Measurements from ENCODE around the gene RPAIN.

Gene RPAIN

DNA sequence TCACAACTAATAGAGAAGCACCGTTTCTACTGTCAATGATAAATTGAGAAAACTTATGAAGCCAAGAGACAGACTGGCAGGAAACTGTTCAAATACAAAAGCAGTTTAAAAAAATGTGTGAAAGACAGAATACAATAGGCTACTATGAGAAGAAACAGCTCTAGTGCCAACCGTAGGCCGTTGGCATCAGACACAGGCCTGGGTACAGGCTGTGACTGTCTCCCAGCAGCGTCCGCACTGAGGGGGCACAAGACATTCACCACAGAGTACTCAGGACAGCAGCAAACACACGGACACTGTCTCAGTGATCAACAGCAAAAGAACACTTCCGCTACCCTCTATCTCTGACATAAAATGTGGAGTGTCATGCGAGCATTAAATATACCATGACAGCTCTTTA lies 26.8 kb downstream of the RPAIN start:
- TF ChIP-seq, protein P1, sequence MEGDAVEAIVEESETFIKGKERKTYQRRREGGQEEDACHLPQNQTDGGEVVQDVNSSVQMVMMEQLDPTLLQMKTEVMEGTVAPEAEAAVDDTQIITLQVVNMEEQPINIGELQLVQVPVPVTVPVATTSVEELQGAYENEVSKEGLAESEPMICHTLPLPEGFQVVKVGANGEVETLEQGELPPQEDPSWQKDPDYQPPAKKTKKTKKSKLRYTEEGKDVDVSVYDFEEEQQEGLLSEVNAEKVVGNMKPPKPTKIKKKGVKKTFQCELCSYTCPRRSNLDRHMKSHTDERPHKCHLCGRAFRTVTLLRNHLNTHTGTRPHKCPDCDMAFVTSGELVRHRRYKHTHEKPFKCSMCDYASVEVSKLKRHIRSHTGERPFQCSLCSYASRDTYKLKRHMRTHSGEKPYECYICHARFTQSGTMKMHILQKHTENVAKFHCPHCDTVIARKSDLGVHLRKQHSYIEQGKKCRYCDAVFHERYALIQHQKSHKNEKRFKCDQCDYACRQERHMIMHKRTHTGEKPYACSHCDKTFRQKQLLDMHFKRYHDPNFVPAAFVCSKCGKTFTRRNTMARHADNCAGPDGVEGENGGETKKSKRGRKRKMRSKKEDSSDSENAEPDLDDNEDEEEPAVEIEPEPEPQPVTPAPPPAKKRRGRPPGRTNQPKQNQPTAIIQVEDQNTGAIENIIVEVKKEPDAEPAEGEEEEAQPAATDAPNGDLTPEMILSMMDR (IDR thresholded peaks at IDR 0.05), result no peak

DNA sequence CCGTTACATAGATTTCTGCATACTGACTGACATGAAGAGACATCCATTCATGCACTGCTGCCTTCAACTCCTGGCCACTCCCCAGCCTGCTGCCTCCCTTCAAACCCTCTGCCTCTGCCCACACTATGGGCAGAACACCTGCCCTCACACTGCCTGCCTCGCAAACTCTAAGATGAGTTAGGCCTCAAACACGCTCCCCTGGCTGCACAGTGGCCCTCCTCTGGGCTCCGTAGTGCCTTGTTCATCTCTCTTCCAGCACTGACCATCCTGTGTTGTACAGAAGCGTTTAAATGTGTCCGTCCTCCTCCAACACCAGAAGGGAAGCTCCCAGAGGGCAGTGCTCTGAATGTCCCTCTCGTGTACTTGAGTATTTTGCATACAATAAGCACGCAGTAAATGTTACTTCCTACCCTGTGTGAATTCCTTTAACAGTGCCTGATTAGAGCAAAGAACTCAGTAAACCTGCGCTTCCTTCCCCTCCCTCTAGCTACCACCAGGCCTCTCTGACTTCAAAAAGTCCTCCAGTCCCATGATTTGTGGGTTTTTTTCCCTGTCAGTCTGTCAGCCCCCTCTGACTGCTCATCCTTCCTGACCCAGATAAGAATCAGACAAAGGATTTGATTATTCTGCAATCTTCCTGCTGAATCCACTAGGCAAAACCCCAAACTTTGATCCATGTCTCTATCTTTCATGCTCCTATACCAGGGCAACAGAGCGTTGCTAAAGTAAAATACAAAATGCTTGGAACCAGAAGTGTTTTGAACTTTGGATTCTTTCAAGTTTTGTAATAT lies 44.9 kb downstream of the RPAIN start:
- TF ChIP-seq, protein P1 (IDR thresholded peaks at IDR 0.05), result no peak

DNA sequence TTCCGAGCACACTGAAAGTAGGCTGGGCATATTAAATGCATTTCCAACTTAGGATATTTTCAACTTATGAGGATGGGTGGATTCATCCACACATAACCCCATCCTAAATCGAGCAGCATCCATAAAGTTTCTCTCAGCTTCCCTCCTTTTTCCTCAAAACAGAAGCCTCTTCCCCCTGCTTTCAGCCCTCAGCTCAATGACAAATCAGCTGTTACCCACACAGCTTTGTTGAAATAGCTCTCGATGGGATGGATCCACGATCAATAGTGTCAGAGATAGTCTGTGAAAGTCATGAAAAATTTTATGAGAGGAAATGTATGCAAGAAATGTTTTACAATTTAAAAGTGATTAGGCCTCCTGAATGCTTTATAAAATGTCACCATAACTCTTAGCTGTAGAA lies 46.3 kb downstream of the RPAIN start:
- TF ChIP-seq, protein P1 (IDR thresholded peaks at IDR 0.05), result no peak

DNA sequence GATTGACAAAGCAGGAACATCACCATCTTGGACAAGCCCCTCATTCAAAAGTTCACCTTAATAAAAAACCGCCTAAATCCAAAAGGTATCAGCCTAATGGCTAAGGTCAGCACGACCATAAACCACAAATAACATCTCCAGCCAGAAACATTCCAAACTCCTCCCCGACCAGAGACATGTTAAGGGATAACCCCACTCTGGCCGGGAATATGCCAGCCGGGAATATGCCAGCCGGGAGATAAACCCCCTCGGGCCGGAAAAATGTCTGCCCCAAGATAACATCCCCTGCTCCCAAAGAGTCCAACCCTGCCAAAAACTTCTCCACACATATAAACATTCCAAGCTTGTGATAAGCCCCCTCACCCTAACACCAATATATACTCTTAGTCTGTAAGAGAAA lies 47.4 kb downstream of the RPAIN start:
- TF ChIP-seq, protein P1 (IDR thresholded peaks at IDR 0.05), result no peak

DNA sequence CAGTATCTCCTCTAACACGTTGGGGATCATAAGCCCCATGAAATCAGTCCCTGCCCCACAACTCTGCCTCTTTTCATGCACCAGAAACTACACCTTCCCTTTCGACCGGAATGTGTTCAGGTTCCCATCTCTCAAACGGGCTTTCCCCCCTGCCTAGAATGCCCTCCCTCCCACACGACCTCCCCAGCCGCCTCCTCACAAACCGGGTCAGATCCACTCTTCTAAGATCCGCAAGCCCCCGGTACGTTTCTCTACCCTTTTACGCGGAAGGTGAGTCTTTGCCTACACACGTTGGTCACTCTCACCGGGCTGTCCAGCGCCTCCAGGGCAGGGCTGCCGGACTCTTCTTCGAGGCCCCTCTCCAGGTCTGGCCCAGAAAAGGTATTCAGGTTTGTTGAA lies 48.1 kb downstream of the RPAIN start:
- TF ChIP-seq, protein P1 (IDR thresholded peaks at IDR 0.05), result no peak

DNA sequence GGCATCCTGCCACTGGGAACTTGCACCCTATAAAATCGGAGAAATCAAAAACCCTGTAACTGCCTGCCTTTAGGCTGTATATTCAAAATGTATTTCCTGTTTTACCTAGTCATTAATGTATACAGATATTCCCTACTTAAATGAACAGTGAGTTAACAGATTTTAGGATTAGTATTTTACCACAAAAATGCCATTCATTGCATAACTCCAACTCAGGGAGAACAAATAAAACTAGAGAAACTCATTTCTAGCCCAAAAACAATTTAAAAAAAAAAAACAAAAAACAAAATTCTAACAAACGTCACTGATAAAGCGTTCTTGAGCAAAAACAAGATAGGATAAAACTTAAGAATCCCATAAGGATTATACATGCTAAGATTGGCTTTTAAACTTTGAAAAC lies 52.5 kb downstream of the RPAIN start:
- TF ChIP-seq, protein P1 (IDR thresholded peaks at IDR 0.05), result no peak

DNA sequence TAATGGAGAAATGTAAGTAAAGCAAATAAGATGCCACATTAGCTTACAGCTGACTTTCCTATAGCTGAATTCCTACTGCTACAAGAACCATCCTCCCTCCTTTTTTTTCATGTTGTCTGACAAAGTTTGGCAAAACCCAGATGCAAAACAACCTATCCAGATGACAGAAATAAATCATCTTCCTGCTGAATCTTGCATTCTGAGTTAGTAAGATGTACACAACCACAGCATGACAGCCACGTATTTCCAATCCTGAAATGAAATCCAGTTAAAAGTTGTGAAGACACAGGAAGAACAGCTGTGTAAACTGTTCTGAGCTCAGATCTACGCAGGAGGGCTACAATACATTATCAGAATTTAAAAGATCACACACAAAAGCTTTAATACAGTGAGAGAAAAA lies 53.9 kb downstream of the RPAIN start:
- TF ChIP-seq, protein P1 (IDR thresholded peaks at IDR 0.05), result no peak

DNA sequence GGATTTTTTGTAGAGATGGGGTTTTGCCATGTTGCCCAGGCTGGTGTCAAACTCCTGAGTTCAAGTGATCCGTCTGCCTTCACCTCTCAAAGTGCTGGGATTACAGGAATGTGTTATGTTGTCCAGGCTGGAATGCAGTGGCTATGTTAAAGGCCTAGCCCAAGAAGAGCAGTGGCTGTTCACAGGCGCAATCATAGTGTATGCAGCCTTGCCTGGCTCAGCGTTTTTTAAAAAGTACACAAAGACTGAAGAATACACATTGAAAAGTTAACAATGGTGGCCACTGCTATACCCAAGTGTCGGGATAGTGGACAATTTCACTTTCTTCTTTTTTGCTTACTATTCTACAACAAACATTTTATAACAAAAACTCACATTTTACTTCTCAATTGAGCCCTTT lies 59.0 kb downstream of the RPAIN start:
- TF ChIP-seq, protein P1 (IDR thresholded peaks at IDR 0.05), result no peak

All from LNCAP (cell line).